Measurements from ENCODE around the gene UBE2O. TPM values are rescaled to one million over a fixed set of nuclear protein-coding genes. Genes with fewer than 3 reads are reported as not detected.

The UBE2O gene
- total RNA-seq = 17.5 and 28.4 TPM in 2 replicates

GRCh38 chr17:76452660-76453430 lies at the start of gene UBE2O:
Gene UBE2O (minus strand): TSS chr17:76453152. CDS start chr17:76453141, 11 bp downstream.

GRCh38 chr17:76501018-76501826 lies 48.3 kb upstream of the UBE2O start, which contains the start of gene RHBDF2:
Gene RHBDF2 (minus strand): TSS chr17:76501423. CDS start chr17:76481524, 19,899 bp downstream.

DNA sequence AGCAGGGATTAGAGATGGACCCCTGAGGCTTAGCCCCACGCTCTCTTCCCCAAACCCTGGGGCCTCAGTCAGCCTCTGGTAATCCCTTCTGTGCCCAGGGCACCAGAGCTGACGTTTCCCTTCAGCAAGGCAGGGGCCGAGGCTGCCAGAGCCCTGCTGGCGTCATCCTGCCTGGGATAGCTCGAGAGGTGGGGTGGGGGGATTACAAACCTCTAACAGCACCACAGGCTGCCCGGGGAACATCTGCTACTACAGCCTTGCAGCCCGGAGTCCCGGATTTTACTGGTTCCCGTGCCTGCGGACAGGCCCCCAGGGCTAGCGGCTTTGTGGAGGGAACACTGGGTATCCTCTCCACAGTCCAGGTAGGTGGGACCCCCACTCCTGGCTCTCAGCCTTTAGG lies 14.4 kb upstream of the UBE2O start, which contains the start of gene AANAT:
Gene AANAT (plus strand): TSS at position 238 of the 400 bp plus-strand sequence. CDS start 1,144 bp downstream, outside the sequence.

DNA sequence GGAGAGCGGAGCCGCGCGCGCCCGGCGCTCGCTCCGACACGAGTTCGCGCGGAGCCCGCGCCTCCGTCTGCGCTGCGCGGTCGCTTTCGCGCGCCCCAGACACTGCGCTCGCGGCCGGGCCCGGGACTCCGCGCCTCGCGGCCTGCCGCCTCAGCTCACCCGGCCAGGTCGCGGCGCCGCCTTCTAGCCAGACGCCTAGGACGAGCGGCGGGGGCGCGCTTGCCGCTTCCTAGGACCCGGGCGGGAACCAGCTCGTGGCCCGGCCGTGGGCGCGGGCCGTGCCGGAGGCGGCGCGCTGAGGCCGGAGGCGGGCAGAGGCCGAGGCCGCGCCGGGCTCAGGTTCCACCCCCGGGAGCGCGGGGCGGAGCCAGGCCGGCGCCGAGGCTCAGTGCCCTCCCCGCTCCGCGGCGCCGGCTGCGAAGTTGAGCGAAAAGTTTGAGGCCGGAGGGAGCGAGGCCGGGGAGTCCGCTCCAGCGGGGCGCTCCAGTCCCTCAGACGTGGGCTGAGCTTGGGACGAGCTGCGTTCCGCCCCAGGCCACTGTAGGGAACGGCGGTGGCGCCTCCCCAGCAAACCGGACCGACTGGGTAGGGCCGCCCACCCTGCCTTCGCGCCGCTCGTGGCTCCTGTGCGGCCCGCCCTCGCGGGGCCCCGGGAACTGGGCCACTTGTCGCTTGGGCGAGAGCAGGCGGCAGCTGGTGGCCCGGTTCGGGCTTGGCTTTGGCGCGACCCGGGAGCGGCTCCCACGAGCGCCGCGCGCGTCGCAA lies 68.5 kb downstream of the UBE2O start, which contains the start of gene SPHK1:
Gene SPHK1 (plus strand): TSS at position 388 of the 765 bp plus-strand sequence. CDS start 1,036 bp downstream, outside the sequence.

DNA sequence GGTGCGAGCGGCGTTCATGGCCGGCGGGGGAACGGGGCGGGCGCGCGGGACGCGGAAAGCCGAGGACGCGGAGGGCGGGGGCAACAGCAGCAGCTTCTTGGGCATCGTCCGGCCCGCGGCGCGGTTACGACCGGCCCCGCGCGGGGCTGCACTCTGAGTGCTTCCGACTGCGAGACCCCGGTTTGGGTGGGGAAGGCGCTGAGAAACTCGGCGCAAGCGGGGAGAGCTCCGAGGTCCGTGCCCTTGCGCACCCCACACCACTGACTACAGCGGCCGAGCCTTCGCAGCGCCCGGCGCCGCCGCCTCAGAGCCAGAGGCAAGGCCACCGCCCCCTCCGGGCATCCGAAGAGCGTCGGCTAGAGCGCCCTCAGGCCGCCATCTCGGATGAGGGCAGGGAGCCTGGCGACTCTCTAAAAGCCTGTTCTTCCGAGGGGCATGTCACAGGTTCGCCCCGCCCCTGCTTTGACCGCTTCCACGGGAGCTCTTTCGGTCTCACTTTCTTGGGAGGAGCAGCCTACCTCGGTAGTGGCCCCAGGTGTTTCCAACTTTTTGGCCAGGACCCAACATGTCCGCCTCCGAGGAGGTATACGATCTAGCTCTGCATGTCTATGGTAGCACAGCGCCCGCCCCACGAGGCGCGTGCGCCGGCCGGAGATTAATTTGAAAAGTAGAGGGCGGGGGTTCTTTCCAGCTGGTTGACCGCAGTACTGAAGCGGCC lies 99.2 kb downstream of the UBE2O start, which contains the start of gene PRPSAP1:
Gene PRPSAP1 (minus strand): TSS at position 318 of the 718 bp plus-strand sequence. CDS start 213 bp downstream, at position 105.

Other genes starting within 250 kb of the UBE2O start
- gene RNF157, start 212.7 kb downstream of the UBE2O start, total RNA-seq = under 0.01 TPM in 2 replicates
- 1.7 and 2.9 TPM in 2 replicates for gene UBALD2, start 187.8 kb downstream of the UBE2O start, total RNA-seq
- gene QRICH2, start 144.9 kb downstream of the UBE2O start, total RNA-seq = 2.7 and 2.8 TPM in 2 replicates
- gene PRPSAP1, start 99.2 kb downstream of the UBE2O start, total RNA-seq = 29.9 and 39.1 TPM in 2 replicates
- gene SPHK1, start 68.5 kb downstream of the UBE2O start, total RNA-seq = 63.7 and 160 TPM in 2 replicates
- gene AANAT, start 14.5 kb upstream of the UBE2O start, total RNA-seq = not detected in 2 replicates
- gene RHBDF2, start 48.3 kb upstream of the UBE2O start, total RNA-seq = 3.1 and 8.2 TPM in 2 replicates
- gene CYGB, start 84.6 kb upstream of the UBE2O start, total RNA-seq = 25.1 and 65.4 TPM in 2 replicates
- gene PRCD, start 86.9 kb upstream of the UBE2O start, total RNA-seq = 1.9 and 11.0 TPM in 2 replicates
- 0.96 and 1.1 TPM in 2 replicates for gene ST6GALNAC2, start 132.7 kb upstream of the UBE2O start, total RNA-seq
- gene ST6GALNAC1, start 190.6 kb upstream of the UBE2O start, total RNA-seq = not detected in 2 replicates

Data from regular cardiac myocyte (primary cell).